ENCODE measurements around the gene PLXDC2. TPM values are rescaled to one million over a fixed set of nuclear protein-coding genes. Genes with fewer than 3 reads are reported as not detected.

The PLXDC2 gene
- total RNA-seq, 6 experiments from 2014 or later, result 4.1 to 6.5 (median 5.3) TPM

DNA sequence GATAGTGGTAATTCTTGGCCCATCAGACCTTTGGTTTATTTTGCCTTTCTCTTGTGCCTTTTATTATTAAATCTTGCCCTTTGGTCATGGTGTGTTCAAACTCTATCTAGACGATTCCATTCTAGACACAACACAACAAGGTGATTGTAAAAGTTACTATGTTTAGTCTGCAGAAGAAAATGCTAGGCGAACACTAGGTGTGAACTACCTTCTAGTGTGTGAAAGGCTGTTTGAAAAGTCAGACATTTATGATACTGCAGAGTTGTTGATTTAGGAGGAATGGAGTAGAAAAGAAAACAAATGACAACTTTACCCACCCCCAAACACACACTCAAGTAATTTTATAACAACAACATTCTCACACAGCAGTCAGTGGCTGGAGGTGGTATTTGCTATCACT is 103.4 kb downstream of the PLXDC2 start:
- intact Hi-C loops (cut with DNase I), result no loop called here
- ATAC-seq (no peak), DNase-seq (no peak)
- no peak for TF ChIP-seq POLR2A (IDR thresholded peaks at IDR 0.05)
- TF ChIP-seq, protein P1, sequence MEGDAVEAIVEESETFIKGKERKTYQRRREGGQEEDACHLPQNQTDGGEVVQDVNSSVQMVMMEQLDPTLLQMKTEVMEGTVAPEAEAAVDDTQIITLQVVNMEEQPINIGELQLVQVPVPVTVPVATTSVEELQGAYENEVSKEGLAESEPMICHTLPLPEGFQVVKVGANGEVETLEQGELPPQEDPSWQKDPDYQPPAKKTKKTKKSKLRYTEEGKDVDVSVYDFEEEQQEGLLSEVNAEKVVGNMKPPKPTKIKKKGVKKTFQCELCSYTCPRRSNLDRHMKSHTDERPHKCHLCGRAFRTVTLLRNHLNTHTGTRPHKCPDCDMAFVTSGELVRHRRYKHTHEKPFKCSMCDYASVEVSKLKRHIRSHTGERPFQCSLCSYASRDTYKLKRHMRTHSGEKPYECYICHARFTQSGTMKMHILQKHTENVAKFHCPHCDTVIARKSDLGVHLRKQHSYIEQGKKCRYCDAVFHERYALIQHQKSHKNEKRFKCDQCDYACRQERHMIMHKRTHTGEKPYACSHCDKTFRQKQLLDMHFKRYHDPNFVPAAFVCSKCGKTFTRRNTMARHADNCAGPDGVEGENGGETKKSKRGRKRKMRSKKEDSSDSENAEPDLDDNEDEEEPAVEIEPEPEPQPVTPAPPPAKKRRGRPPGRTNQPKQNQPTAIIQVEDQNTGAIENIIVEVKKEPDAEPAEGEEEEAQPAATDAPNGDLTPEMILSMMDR (IDR thresholded peaks at IDR 0.05), result no peak
- Histone ChIP-seq H3K27me3 (no peaks in the 10 kb centered on the region), H3K9me3 (no peaks in the 10 kb centered on the region), H3K4me1 (no peaks in the 10 kb centered on the region), H3K27ac (no peak overlapping the region), H3K4me3 (no peak overlapping the region), H3K36me3 (no peaks in the 10 kb centered on the region)
- WGBS (ENCODE audit: insufficient coverage, low coverage, low lambda C conversion rate, missing lambda C conversion rate), result 64% methylated on average over 2 of the region's 2 CpGs

DNA sequence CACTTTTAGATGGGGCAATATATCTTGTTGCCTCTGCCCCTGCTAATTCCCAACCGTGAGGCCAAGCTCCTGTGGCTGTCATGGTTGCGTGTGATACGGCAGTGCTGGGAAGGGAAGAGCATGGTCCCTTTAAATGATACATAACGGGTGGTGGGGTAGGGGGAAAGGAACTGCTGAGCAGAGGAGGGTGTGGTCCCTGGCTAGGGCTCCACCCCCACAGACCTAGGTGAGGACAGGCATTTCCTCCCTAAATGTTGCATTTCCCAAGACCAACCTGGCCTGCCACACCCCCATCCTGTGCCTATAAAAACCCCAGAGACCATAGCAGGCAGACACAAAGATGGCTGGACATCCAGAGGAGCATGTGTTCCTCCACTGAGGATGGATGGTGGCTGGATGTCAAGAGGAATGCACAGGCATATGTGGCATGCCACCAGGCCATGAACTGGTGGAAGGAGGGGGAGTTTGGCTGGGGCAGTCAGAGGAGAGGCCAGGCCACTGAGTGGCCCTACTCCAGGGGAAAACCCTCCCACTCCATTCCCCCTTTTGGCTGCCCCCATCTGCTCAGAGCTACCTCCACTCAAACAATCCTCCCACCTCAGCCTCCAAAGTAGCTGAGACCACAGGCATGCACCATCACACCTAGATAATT is 104.0 kb downstream of the PLXDC2 start:
- intact Hi-C loops (cut with DNase I), result no loop called here
- Histone ChIP-seq H3K4me3 (no peak overlapping the region), H3K9me3 (no peaks in the 10 kb centered on the region), H3K36me3 (no peaks in the 10 kb centered on the region), H3K27ac (no peak overlapping the region), H3K27me3 (no peaks in the 10 kb centered on the region), H3K4me1 (no peaks in the 10 kb centered on the region)
- ATAC-seq, result no peak
- TF ChIP-seq POLR2A (IDR thresholded peaks at IDR 0.05), result no peak
- TF ChIP-seq, protein P1 (IDR thresholded peaks at IDR 0.05), result no peak
- WGBS (ENCODE audit: insufficient coverage, low coverage, low lambda C conversion rate, missing lambda C conversion rate), result no CpG with 5 or more reads among the region's 4 CpGs
- DNase-seq, result no peak

DNA sequence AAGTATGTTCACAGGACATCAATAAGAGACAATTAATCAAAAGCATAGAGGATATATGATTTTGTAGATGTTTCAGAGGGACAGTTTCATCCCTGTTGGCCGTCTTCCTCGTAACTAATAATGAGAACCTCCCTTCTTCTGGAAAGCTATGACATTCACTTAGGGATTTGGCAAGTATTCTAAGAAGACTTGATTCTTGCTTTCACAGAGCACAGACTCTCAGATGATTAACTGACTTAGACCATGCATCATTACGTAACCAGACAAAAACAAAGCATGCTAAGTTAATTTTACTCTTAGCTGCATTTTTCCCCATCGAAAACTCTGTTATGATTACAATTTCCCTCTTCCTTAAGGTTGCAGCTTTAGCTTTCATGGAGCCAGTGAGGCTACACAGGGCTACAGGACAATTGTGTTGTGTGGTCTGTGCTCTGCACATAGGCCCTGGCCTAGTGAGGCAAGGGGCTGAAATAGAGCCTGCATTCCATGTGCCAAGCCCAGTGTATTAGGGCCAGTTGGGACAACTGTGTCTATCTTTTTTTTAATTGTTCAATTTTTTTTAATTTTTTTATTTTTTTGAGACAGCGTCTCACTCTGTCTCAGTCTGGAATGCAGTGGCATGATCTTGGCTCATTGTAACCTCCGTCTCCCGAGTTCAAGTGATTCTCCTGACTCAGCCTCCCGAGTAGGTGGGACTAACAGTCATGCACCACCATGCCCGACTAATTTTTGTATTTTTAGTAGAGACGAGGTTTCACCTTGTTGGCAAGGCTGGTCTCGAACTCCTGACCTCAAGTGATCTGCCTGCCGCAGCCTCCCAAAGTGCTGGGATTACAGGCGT is 105.3 kb downstream of the PLXDC2 start:
- H3K4me1 ChIP-seq, result no peaks in the 10 kb centered on the region
- TF ChIP-seq POLR2A (IDR thresholded peaks at IDR 0.05), result no peak
- TF ChIP-seq, protein P1 (IDR thresholded peaks at IDR 0.05), result no peak
- peak in 1 of 4 donors; percentile 28 for ATAC-seq
- H3K9me3 ChIP-seq, result no peaks in the 10 kb centered on the region
- no peaks in the 10 kb centered on the region for H3K36me3 ChIP-seq
- no peak for DNase-seq
- no peak overlapping the region for H3K4me3 ChIP-seq
- H3K27me3 ChIP-seq, result no peaks in the 10 kb centered on the region
- 81% methylated on average over 8 of the region's 13 CpGs for WGBS (ENCODE audit: insufficient coverage, low coverage, low lambda C conversion rate, missing lambda C conversion rate)
- H3K27ac ChIP-seq, result peak overlapping the region in 1 of 3 donors; percentile 35
- intact Hi-C loops (cut with DNase I), result no loop called here

DNA sequence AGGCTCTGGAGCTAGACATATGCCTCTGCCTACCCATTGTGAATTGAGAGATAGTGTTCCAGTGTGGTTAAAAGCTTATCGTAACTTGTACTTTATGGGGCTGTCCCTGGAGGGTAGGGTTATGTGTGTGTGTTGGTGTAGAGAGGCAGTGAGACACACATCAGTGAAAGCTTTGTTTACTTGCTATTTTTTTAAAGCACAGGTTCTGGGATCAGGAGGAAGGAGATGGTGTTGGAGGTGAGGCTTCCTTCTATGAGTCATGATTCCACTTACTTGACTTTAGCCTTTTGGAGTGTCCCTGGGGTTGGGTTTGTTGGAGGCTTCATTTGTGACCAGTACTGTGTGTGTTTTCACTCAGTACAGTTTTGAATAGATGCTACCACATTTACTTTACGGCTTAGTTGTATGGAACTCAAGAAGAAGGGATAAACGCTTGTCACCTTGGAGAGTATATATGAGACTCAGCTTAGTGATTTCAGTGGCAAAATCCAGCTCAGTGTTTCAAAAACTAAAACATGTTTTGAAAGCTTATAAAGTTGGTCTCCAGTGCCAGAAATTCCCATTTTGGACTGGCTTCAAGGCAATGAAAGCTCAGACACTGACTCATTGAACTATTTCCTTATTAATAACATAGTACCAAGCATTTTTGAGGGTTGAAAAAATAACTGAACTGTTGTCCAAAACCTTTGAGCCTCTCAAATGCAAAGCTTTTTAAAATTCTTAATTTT is 106.2 kb downstream of the PLXDC2 start:
- Histone ChIP-seq H3K27ac (no peak overlapping the region), H3K9me3 (no peaks in the 10 kb centered on the region), H3K36me3 (no peaks in the 10 kb centered on the region), H3K4me3 (no peak overlapping the region), H3K27me3 (no peaks in the 10 kb centered on the region), H3K4me1 (no peaks in the 10 kb centered on the region)
- WGBS (ENCODE audit: insufficient coverage, low coverage, low lambda C conversion rate, missing lambda C conversion rate), result 62% methylated on average over 3 of the region's 3 CpGs
- intact Hi-C loops (cut with DNase I), result no loop called here
- TF ChIP-seq POLR2A (IDR thresholded peaks at IDR 0.05), result no peak
- TF ChIP-seq, protein P1 (IDR thresholded peaks at IDR 0.05), result no peak
- ATAC-seq (peak in 1 of 4 donors; percentile 65), DNase-seq (no peak)
